CD4-positive, alpha-beta T cell (primary cell): ENCODE measurements around the gene CDKAL1. TPM values are rescaled to one million over a fixed set of nuclear protein-coding genes. Genes with fewer than 3 reads are reported as not detected.
A peak's percentile ranks its signal among the peaks of the same experiment; 100 is the strongest.

Experiments used
- ATAC-seq: fragments of 200-7000 bp; cut with Tn5 transposase; one replicate; pipeline ENCODE4 v1.10.0; 2022; ENCODE audit warnings: mild to moderate bottlenecking; ENCODE audit not compliant: poor library complexity
- CTCF ChIA-PET: fragments of 350-600 bp; sonication (Branson Sonifier 250); formaldehyde crosslinking; loops from one replicate; lab custom pipeline; 2021; ENCODE audit warnings: antibody characterized with exemption, inconsistent platforms; lab: Charles Lee
- POLR2A ChIA-PET: fragments of 350-600 bp; sonication (Branson Sonifier 250); formaldehyde crosslinking; loops from one replicate; lab custom pipeline; 2021; ENCODE audit warnings: antibody characterized with exemption, inconsistent platforms; lab: Charles Lee
- DNase-seq, 14 experiments: peaks; one replicate each; pipeline ENCODE4 v3.0.0-alpha.2; 2013 to 2020; ENCODE audit warnings: mixed read lengths in 2 of 14
- H3K27ac ChIP-seq, 2 donors: one replicate each; pipeline versions ENCODE4 v1.5.1 to v1.7.0; 2013; ENCODE audit warnings: low read length in 2 of 2, low read depth in 1 of 2, mild to moderate bottlenecking in 1 of 2
- H3K27me3 ChIP-seq, 2 experiments: 1 replicate in 1 of 2; 2 replicates in 1 of 2; pipeline versions ENCODE4 v1.6.1 to v1.7.0; 2013; ENCODE audit warnings: low read length in 2 of 2, control low read depth in 1 of 2, mild to moderate bottlenecking in 1 of 2, moderate library complexity in 1 of 2; ENCODE audit not compliant: insufficient read depth in 2 of 2, control insufficient read depth in 1 of 2
- H3K36me3 ChIP-seq: one replicate; pipeline ENCODE4 v1.6.1; 2013; ENCODE audit warnings: low read length, control low read depth; ENCODE audit not compliant: insufficient read depth
- H3K4me1 ChIP-seq: one replicate; pipeline ENCODE4 v1.6.1; 2013; ENCODE audit warnings: low read length, control low read depth; ENCODE audit not compliant: insufficient read depth
- H3K4me3 ChIP-seq: one replicate; pipeline ENCODE4 v1.5.1; 2013; ENCODE audit warnings: mild to moderate bottlenecking, low read length, moderate library complexity
- H3K9me3 ChIP-seq, 2 experiments: 1 replicate in 1 of 2; 2 replicates in 1 of 2; pipeline versions ENCODE4 v1.6.1 to v1.7.0; 2013; ENCODE audit warnings: low read length in 2 of 2, mild to moderate bottlenecking in 2 of 2, control low read depth in 1 of 2, moderate library complexity in 1 of 2; ENCODE audit not compliant: control insufficient read depth in 1 of 2, insufficient read depth in 1 of 2
- H3K27ac Mint-ChIP-seq: one replicate; pipeline ENCODE4 v1.8.0; 2020; ENCODE audit warnings: mixed read lengths
- H3K27me3 Mint-ChIP-seq: one replicate; pipeline ENCODE4 v1.8.0; 2021; ENCODE audit warnings: mixed read lengths
- H3K36me3 Mint-ChIP-seq: one replicate; pipeline ENCODE4 v1.8.0; 2021; ENCODE audit warnings: low read depth, mixed read lengths
- H3K4me1 Mint-ChIP-seq: one replicate; pipeline ENCODE4 v1.8.0; 2021; ENCODE audit warnings: low read depth, mixed read lengths
- H3K4me3 Mint-ChIP-seq: one replicate; pipeline ENCODE4 v1.8.0; 2020; ENCODE audit warnings: mild to moderate bottlenecking, mixed read lengths
- H3K9me3 Mint-ChIP-seq: one replicate; pipeline ENCODE4 v1.8.0; 2020; ENCODE audit warnings: mixed read lengths
- intact Hi-C, 2 experiments: fragments of 100-400 bp; cut with DNase I in 1 of 2; cut with micrococcal nuclease in 1 of 2; formaldehyde crosslinking; loops; one replicate each; pipeline versions ENCODE4 v1.15.1 to v1.9.0; 2023 to 2025; cut with DNase I, micrococcal nuclease
- total RNA-seq, 174 experiments: library from RNA in 2 of 174; stranded (reverse) in 2 of 174; gene quantifications; one replicate each; pipeline ENCODE4 v1.2.3 and lab custom pipeline; 2021 to 2026
- TF ChIP-seq, protein P1 (sequence below): fragments of 200-600 bp; IDR thresholded peaks from one replicate; pipeline ENCODE4 v1.8.0; 2022; ENCODE audit warnings: antibody characterized with exemption, mild to moderate bottlenecking

Gene CDKAL1
- total RNA-seq, 2 experiments from 2014 or later: 21.3 to 23.9 TPM

DNA sequence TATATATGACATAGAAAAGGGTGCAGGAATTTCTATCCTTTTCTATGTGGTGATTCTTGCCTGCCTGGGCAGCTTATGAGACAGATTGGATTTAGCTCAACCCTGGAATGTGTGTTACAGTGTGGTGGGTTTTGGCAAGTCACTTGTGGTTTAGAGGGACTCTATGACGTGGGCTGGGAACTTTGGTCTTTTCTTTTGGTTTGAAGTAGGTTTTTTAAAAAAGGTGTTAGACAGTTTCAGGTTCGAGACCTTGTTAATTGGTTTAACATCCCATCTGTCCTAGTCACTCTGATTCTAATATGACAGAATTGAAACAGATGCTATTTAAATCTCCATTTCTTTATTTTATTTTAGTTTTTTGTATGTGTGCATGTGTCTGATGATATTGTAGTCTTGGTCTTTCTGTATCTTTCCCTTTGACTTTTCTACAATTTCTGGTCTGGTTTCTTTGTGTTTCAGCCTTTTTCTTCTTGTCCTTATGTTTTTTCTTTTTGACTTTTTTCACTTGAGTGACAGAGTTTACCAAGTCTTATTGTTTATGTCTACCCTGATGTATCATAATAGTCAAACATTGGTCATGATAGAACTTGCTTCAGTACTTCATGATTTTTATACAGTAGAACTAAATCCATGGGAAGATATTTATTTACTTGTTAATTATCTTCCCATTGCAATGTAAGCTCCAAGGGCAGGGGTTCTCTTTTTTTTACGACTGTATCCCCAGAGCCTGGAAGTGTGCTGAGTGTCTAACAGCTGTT, 174.3 kb downstream of the CDKAL1 start:
- Mint-ChIP-seq H3K4me1 (peaks cover 58% of the 10 kb centered on the region), H3K36me3 (no peaks in the 10 kb centered on the region), H3K27me3 (no peaks in the 10 kb centered on the region), H3K4me3 (no peak overlapping the region), H3K27ac (peak overlapping the region; percentile 0), H3K9me3 (no peaks in the 10 kb centered on the region)
- Histone ChIP-seq H3K27ac (no peak overlapping the region), H3K27me3 (no peaks in the 10 kb centered on the region), H3K4me1 (peaks cover 4% of the 10 kb centered on the region), H3K36me3 (no peaks in the 10 kb centered on the region), H3K9me3 (no peaks in the 10 kb centered on the region), H3K4me3 (no peak overlapping the region)
- ChIA-PET POLR2A (no interaction called here), CTCF (no interaction called here)
- ATAC-seq (peak; percentile 57), DNase-seq (peak in 3 of 14 experiments; percentile 23 to 49 (median 23))
- intact Hi-C loops: no loop called here
- TF ChIP-seq, protein P1, sequence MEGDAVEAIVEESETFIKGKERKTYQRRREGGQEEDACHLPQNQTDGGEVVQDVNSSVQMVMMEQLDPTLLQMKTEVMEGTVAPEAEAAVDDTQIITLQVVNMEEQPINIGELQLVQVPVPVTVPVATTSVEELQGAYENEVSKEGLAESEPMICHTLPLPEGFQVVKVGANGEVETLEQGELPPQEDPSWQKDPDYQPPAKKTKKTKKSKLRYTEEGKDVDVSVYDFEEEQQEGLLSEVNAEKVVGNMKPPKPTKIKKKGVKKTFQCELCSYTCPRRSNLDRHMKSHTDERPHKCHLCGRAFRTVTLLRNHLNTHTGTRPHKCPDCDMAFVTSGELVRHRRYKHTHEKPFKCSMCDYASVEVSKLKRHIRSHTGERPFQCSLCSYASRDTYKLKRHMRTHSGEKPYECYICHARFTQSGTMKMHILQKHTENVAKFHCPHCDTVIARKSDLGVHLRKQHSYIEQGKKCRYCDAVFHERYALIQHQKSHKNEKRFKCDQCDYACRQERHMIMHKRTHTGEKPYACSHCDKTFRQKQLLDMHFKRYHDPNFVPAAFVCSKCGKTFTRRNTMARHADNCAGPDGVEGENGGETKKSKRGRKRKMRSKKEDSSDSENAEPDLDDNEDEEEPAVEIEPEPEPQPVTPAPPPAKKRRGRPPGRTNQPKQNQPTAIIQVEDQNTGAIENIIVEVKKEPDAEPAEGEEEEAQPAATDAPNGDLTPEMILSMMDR: no peak

DNA sequence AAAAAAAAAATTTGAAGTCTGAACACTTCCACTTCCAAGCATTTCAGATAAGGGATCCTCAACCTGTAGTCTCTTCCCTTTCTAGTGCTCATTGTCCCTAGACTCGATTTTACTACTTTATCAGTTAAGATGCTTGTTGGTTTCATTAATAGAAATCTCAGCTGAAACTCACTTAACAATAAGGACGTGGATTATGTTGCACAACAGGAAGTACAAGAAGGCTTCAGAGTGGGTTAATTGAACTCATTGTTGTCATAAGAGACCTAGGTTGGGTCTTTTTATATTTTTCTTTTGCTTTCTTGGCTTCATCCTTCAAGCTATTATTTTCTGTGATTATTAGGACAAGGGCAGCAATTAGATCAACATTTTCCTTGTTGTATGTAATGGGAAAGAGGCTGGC, 175.2 kb downstream of the CDKAL1 start:
- Mint-ChIP-seq H3K4me1 (peaks cover 53% of the 10 kb centered on the region), H3K27ac (no peak overlapping the region), H3K36me3 (no peaks in the 10 kb centered on the region), H3K9me3 (no peaks in the 10 kb centered on the region), H3K4me3 (no peak overlapping the region), H3K27me3 (no peaks in the 10 kb centered on the region)
- no peaks in the 10 kb centered on the region for H3K36me3 ChIP-seq
- TF ChIP-seq, protein P1: no peak
- CTCF ChIA-PET: no interaction called here
- intact Hi-C loops: no loop called here
- no peaks in the 10 kb centered on the region for H3K9me3 ChIP-seq
- no peak overlapping the region for H3K4me3 ChIP-seq
- DNase-seq (no peak), ATAC-seq (no peak)
- H3K4me1 ChIP-seq: peaks cover 4% of the 10 kb centered on the region
- H3K27me3 ChIP-seq: no peaks in the 10 kb centered on the region
- POLR2A ChIA-PET: no interaction called here
- no peak overlapping the region for H3K27ac ChIP-seq

GRCh38 chr6:20710341-20710740, 176.1 kb downstream of the CDKAL1 start:
- CTCF ChIA-PET: no interaction called here
- Histone ChIP-seq H3K4me1 (peaks cover 4% of the 10 kb centered on the region), H3K27ac (no peak overlapping the region), H3K4me3 (no peak overlapping the region), H3K9me3 (no peaks in the 10 kb centered on the region), H3K36me3 (no peaks in the 10 kb centered on the region), H3K27me3 (no peaks in the 10 kb centered on the region)
- POLR2A ChIA-PET: no interaction called here
- intact Hi-C loops: no loop called here
- Mint-ChIP-seq H3K9me3 (no peaks in the 10 kb centered on the region), H3K4me3 (no peak overlapping the region), H3K36me3 (no peaks in the 10 kb centered on the region), H3K27ac (no peak overlapping the region), H3K27me3 (no peaks in the 10 kb centered on the region), H3K4me1 (peaks cover 49% of the 10 kb centered on the region)
- no peak for DNase-seq
- no peak for ATAC-seq
- TF ChIP-seq, protein P1: no peak
